SK-N-DZ (cell line): Measurements from ENCODE around the gene ITGA2B. TPM values are rescaled to one million over a fixed set of nuclear protein-coding genes. Genes with fewer than 3 reads are reported as not detected.

Source experiments
- DNase-seq: peaks from one replicate; pipeline ENCODE4 v3.0.0-alpha.2; 2015; ENCODE audit warnings: low spot score
- polyA plus RNA-seq, 2 experiments: library from polyadenylated mRNA; depleted of rRNA; stranded (reverse); fragments of >200 nt; gene quantifications; 2 replicates each; pipeline ENCODE4 v1.2.3, GENCODE V29; 2014

The ITGA2B gene
- 4.4 and 7.4 TPM in 2 replicates for polyA plus RNA-seq (2014; cell fraction: cytosol; rRNA removed)
- polyA plus RNA-seq (2014; cell fraction: nucleus; rRNA removed) = 8.1 and 19.5 TPM in 2 replicates

DNA sequence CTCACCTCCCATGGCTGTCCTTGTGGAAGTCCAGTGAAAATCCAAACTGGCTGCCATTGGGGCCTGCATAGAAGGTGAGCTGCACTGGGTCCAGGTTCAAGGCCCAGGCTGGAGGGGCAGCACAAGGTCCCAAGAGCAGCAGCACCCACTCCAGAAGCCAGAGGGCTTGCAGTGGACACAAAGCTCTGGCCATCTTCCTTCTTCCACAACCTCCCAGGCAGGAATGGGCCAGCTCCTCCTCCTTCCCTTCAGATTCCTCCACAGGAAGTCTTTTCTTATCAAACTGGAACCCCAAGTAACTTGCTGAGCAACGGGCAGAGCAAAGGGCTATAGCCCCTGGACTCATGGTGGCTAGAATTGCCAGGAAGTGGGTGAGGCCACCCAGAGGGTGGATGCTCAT lies at the start of gene ITGA2B:
Gene ITGA2B (minus strand): TSS at position 369 of the 400 bp plus-strand sequence. CDS start 176 bp downstream, at position 193.
- no peak for DNase-seq

DNA sequence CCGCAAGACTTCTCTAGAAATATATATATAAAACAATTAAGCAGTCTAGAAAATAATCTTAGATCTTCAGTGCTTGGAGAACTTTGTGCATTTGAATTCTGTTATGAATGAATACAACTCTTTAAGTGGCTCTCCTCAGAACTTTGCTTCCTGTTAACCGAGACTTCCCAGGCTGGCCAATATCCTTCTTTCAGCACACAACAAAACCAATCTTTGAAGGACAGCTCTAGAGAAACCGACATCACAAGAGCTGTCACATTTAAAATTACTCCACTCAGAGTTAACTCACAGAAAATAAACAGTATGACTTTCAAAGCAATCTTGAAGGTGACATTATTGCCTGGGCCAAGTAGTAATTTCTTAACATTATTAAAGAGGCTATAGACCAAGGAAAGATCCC lies 49.7 kb upstream of the ITGA2B start:
- DNase-seq = no peak

DNA sequence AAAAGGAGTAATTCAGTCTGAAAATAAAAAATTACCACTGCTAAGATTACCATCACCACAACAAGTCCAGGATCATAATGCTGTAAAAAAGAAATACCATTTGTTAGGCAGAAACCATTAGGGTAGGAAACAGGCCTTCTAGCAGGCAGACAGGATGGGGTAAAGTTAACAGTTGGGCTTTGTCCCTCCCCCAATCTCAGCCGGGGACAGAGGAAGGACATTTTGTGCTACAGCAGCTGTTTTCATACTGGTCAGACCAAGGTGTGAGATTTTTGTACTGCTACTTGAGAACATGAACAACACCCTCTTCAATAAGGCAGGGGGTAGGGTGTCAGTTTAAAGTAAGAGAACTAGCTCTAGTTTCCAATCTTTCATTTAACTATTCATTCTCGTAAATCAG lies 49.2 kb upstream of the ITGA2B start:
- no peak for DNase-seq

- no peak for DNase-seq
These were observed 46.9 kb upstream of the ITGA2B start for GRCh38 chr17:44436336-44436735.

- no peak for DNase-seq
These were observed 43.1 kb upstream of the ITGA2B start for GRCh38 chr17:44432254-44433157.

DNA sequence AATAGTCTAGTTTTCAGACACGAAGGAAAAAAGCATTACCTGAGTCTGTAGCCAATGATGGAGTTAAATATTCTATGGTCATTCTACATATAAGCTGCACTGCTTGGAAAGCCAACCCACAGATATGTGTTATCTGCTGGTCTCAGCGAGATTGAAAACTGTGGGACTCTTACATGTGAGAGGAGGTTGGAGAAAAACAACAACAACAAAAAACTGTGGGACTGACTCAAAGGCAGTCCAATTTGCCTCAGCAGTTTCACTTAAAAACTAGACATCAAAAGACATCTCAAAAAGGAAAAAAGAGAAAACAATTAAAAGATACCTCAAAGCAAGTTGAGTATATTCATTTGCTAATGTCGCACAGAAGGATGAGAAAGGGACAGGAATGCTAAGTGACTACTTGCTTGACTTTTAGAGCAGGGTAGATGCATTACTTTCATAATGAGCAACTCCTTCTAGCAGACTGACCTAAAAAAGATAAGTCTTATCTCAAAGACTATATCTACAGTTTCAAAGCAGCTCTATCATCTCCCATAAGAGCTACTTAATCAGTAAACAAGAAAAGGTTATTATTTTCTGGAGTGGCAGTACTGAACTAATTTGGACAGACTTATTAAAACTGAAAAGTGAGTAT lies 35.5 kb upstream of the ITGA2B start:
- no peak for DNase-seq

DNA sequence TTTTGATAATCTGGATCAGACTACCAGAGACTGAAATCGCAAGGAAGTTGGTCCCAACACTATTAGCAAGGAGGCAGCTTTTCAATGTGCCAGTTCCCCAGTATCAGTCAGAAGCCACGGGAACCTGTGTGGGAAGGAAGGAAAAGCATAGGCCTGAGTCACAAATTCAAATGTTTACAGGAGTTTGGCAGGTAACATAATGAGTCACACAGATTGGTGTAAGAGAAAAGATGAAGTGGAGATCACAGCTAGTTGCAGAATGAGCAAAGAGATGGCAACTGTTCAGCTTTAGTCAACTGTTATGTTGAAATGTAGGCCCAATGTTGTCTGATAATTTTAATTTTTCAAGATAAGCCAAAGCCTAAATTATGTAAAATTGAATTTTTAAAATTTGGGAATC lies 28.1 kb upstream of the ITGA2B start:
- no peak for DNase-seq

DNA sequence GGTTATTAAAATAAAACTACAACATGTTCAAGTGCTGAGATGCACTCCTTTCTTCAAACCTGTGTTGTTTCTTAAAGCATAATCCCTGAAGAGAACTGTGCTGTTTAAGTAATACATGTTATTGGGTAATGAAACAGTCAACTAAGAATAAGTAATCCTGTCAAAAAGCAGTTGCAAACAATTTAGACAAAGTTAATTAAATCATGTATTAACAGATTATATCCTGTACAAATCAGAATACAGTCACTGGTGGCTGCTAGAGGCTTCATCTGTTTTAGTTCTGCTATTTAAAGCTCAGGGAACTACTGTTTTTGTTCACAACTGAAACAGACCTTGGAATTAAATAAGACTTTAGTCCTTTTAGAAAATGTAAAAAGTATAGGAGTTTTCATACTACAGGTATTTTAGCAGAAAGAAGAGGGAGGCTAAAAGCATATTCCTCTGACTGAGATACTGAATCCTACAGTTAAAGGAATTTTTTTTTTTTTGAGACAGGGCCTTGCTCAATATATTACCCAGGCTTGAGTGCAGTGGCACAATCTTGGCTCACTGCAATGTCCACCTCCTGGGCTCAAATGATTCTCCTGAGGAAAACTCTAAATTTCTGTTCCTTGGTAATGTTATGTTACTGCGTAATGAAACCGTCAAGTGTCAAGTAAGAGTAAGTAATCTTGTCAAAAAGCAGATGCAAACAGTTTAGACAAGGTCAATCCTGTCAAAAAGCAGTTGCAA lies 27.3 kb upstream of the ITGA2B start:
- no peak for DNase-seq

DNA sequence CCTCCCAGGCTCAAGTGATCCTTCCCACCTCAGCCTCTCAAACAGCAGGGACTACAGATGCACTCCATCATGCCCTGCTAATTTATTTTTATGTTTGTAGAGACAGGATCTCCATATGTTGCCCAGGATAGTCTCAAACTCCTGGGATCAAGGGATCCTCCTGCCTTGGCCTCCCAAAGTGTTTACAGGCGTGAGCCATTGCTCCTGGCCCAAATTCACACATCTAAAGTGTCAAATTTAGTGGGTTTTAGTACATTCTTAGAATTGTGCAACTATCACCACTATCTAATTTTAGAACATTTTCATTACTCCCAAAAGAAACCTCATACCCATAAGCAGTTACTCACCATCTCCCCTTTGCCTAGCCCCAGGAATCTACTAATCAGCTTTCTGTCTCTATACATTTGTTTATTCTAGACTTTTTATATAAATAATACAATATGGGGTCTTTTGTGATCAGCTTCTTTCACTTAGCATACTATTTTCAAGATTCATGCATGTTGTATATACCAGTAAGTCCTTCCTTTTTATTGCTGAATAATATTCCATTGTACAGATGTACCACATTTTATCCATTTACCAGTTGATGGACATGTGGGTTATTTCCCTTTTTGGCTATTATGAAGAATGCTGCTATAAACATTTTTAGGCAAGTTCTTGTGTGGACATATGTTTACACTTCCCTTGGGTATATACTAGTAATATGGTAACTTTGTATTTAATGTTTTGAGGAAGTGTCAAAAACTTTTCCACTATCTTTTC lies 25.1 kb upstream of the ITGA2B start:
- DNase-seq = no peak

DNA sequence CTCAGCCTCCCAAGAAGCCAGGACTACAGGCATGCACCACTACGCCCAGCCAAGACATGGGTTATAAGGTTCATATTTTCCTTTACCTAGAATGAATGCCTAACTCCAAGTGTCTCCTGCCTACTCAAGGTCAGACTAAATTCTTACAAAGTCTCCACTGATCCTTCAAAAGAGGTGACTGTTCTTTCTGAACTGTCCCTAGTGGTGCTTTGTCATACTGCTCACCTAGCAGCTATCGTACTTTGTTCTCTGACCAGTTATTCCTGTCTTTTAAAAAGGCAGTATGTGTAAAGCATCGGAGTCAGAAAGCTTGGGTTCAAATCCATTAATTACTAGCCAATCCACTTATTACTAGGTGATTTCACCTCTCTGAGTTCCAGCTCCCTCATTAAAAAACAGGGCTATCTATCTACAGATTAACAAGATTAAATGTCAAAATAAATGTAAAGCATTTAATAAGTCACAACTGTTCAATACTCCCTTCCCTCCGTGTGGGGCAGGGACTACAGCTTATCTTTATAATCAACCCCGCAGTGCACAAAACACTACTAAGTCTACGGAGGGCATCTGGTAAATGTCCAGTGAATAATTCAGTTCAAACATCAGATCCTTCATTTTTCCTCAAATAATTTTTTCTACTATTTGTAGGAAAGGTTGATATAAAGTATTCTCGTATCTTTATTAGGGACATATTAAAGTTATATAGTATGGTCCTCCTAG lies 20.0 kb upstream of the ITGA2B start:
- no peak for DNase-seq

GRCh38 chr17:44408786-44409185 lies 19.3 kb upstream of the ITGA2B start:
- no peak for DNase-seq

GRCh38 chr17:44402564-44403172 lies 13.2 kb upstream of the ITGA2B start:
- DNase-seq = no peak

GRCh38 chr17:44400226-44400847 lies 10.9 kb upstream of the ITGA2B start:
- DNase-seq = no peak

GRCh38 chr17:44398692-44399691 lies 9.5 kb upstream of the ITGA2B start:
- DNase-seq = no peak

- DNase-seq = no peak
These were observed 8.3 kb upstream of the ITGA2B start for GRCh38 chr17:44397479-44398440.

DNA sequence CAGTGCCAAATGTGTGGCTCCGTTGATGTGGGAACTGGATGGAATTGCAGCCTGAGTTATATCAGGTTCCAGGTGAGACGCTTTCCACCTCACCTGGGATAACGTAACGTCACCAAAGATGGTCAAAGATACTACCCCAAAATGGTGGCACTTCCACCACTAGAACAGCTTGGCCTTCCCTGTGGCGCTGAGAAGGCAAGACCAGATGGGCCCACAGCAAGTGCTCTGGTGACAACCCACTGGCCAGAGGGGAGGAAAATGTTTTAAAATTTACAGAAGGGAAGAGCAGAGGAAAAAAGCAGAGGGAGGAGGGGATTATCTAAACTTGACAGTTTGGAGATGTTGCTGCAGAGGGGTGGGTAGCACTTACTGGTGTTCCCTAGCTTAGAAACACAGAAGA lies 7.5 kb upstream of the ITGA2B start:
- DNase-seq = no peak

- DNase-seq = no peak
These were observed 5.4 kb upstream of the ITGA2B start for GRCh38 chr17:44394833-44395232.
